GM19240 (cell line): Measurements from ENCODE around the gene FIBCD1.
"Not testable (repeated sequence)": the region's sequence is repeated elsewhere in the genome, so short reads cannot be mapped to it uniquely, and the experiment has no call there.

Experiments used
- DNase-seq: peaks from one replicate; pipeline ENCODE4 v3.0.0; 2011; ENCODE audit warnings: low spot score; ENCODE audit not compliant: insufficient read length

The FIBCD1 gene

GRCh38 chr9:130973686-130974281, 34.7 kb upstream of the FIBCD1 start:
- DNase-seq, result no peak

- no peak for DNase-seq
Observed at GRCh38 chr9:130972957-130973685, 34.1 kb upstream of the FIBCD1 start.

- no peak for DNase-seq
Observed at GRCh38 chr9:130972277-130972956, 33.4 kb upstream of the FIBCD1 start.

- DNase-seq, result no peak
Observed at GRCh38 chr9:130971294-130971849, 32.3 kb upstream of the FIBCD1 start.

- no peak for DNase-seq
Observed at GRCh38 chr9:130970855-130971254, 31.8 kb upstream of the FIBCD1 start.

GRCh38 chr9:130970052-130970451, 31.0 kb upstream of the FIBCD1 start:
- DNase-seq, result no peak

GRCh38 chr9:130965680-130966079, 26.6 kb upstream of the FIBCD1 start:
- DNase-seq, result no peak

- DNase-seq, result no peak
Observed at GRCh38 chr9:130963916-130964315, 24.9 kb upstream of the FIBCD1 start.

GRCh38 chr9:130963337-130963908, 24.4 kb upstream of the FIBCD1 start:
- DNase-seq, result no peak

GRCh38 chr9:130962418-130963316, 23.6 kb upstream of the FIBCD1 start:
- no peak for DNase-seq

- DNase-seq, result no peak
Observed at GRCh38 chr9:130961511-130962300, 22.7 kb upstream of the FIBCD1 start.

- no peak for DNase-seq
Observed at GRCh38 chr9:130960522-130961378, 21.7 kb upstream of the FIBCD1 start.

GRCh38 chr9:130959809-130960334, 20.8 kb upstream of the FIBCD1 start:
- no peak for DNase-seq

GRCh38 chr9:130958564-130958963, 19.5 kb upstream of the FIBCD1 start:
- not testable (repeated sequence) for DNase-seq

- no peak for DNase-seq
Observed at GRCh38 chr9:130957451-130958203, 18.6 kb upstream of the FIBCD1 start.

- DNase-seq, result no peak
Observed at GRCh38 chr9:130956636-130957450, 17.8 kb upstream of the FIBCD1 start.

GRCh38 chr9:130955947-130956621, 17.0 kb upstream of the FIBCD1 start:
- DNase-seq, result no peak
